Neural cell (in vitro differentiated cells): ENCODE results near the gene GSTM2. TPM values are rescaled to one million over a fixed set of nuclear protein-coding genes. Genes with fewer than 3 reads are reported as not detected.

Experiments used
- H2AFZ ChIP-seq: fragments of 200-600, 300-800 bp; sonication (generic), shearing (Covaris generic); 2 replicates; pipeline ENCODE4 v1.6.0; 2014; ENCODE audit warnings: low read depth, mild to moderate bottlenecking, antibody characterized with exemption, low read length, moderate library complexity
- H3F3A ChIP-seq: fragments of 200-600 bp; shearing (Covaris generic); 2 replicates; pipeline ENCODE4 v1.6.1; 2016; ENCODE audit warnings: mild to moderate bottlenecking, moderate library complexity, mixed read lengths, antibody characterized with exemption, low read length; ENCODE audit not compliant: insufficient read depth, poor library complexity, severe bottlenecking
- H3K27ac ChIP-seq: fragments of 200-600, 300-800 bp; sonication (generic), shearing (Covaris generic); 2 replicates; pipeline ENCODE4 v1.5.1; 2014; ENCODE audit warnings: mild to moderate bottlenecking, low read length, moderate library complexity
- H3K27me3 ChIP-seq: fragments of 300-800, 200-600 bp; sonication (generic), shearing (Covaris generic); 2 replicates; pipeline ENCODE4 v1.6.0; 2014; ENCODE audit warnings: mild to moderate bottlenecking, low read depth, low read length, moderate library complexity; ENCODE audit not compliant: insufficient read depth
- H3K36me3 ChIP-seq: fragments of 300-800, 200-600 bp; sonication (generic), shearing (Covaris generic); 2 replicates; pipeline ENCODE4 v1.5.1; 2014; ENCODE audit warnings: mild to moderate bottlenecking, antibody characterized with exemption, low read length, moderate library complexity; ENCODE audit not compliant: insufficient read depth
- H3K4me2 ChIP-seq: fragments of 300-800, 200-600 bp; sonication (generic), shearing (Covaris generic); 2 replicates; pipeline ENCODE4 v1.6.0; 2014; ENCODE audit warnings: mild to moderate bottlenecking, low read length
- H3K4me3 ChIP-seq: fragments of 300-800, 200-600 bp; sonication (generic), shearing (Covaris generic); 2 replicates; pipeline ENCODE4 v1.5.1; 2014; ENCODE audit warnings: mild to moderate bottlenecking, low read length, moderate library complexity
- H3K79me2 ChIP-seq: fragments of 200-600 bp; shearing (Covaris generic); replicated peaks from 2 replicates; pipeline ENCODE4 v1.6.0; 2014; ENCODE audit warnings: mild to moderate bottlenecking, low read length, moderate library complexity; ENCODE audit not compliant: insufficient read depth
- H3K9ac ChIP-seq: fragments of 300-800, 200-600 bp; sonication (generic), shearing (Covaris generic); 2 replicates; pipeline ENCODE4 v1.6.1; 2016; ENCODE audit warnings: mild to moderate bottlenecking, low read length, mixed read lengths
- H3K9me2 ChIP-seq: fragments of 200-600 bp; shearing (Covaris generic); 2 replicates; pipeline ENCODE4 v1.6.1; 2016; ENCODE audit warnings: mild to moderate bottlenecking, low read length, mixed read lengths; ENCODE audit not compliant: insufficient read depth
- H3K9me3 ChIP-seq: fragments of 200-600, 300-800 bp; sonication (generic), shearing (Covaris generic); 2 replicates; pipeline ENCODE4 v1.6.1; 2016; ENCODE audit warnings: mild to moderate bottlenecking, mixed run types, low read length, moderate library complexity, mixed read lengths
- H4K20me1 ChIP-seq: fragments of 200-600 bp; shearing (Covaris generic); 2 replicates; pipeline ENCODE4 v1.6.1; 2016; ENCODE audit warnings: mild to moderate bottlenecking, mixed run types; ENCODE audit not compliant: insufficient read depth
- CTCF ChIP-seq: fragments of 450-650 bp; IDR thresholded peaks from 2 replicates; pipeline ENCODE4 v1.5.1; 2014; ENCODE audit warnings: antibody characterized with exemption, mild to moderate bottlenecking, moderate library complexity; ENCODE audit not compliant: poor library complexity, severe bottlenecking
- EP300 ChIP-seq: fragments of 450-650 bp; conservative IDR thresholded peaks from 2 replicates; pipeline ENCODE4 v1.6.1; 2014; ENCODE audit warnings: antibody characterized with exemption, mild to moderate bottlenecking, moderate library complexity; ENCODE audit not compliant: poor library complexity, severe bottlenecking
- EZH2 ChIP-seq: fragments of 200-600, 300-800 bp; shearing (Covaris generic), sonication (generic); IDR thresholded peaks from 2 replicates; pipeline ENCODE4 v1.6.1; 2014; ENCODE audit warnings: antibody characterized with exemption, low read length, borderline replicate concordance, mild to moderate bottlenecking; ENCODE audit not compliant: insufficient read depth, poor library complexity, severe bottlenecking
- MXI1 ChIP-seq: fragments of 450-650 bp; conservative IDR thresholded peaks from 2 replicates; pipeline ENCODE4 v1.6.1; 2014; ENCODE audit warnings: antibody characterized with exemption, mild to moderate bottlenecking; ENCODE audit not compliant: poor library complexity, severe bottlenecking
- POLR2AphosphoS5 ChIP-seq: IDR thresholded peaks from 2 replicates; pipeline ENCODE4 v1.6.1; 2012
- RAD21 ChIP-seq: fragments of 450-650 bp; conservative IDR thresholded peaks from 2 replicates; pipeline ENCODE4 v1.6.1; 2014; ENCODE audit warnings: antibody characterized with exemption, mild to moderate bottlenecking, moderate library complexity
- REST ChIP-seq: IDR thresholded peaks from 2 replicates; pipeline ENCODE4 v1.6.1; 2012; ENCODE audit warnings: borderline replicate concordance
- SMC3 ChIP-seq: fragments of 450-650 bp; conservative IDR thresholded peaks from 2 replicates; pipeline ENCODE4 v1.6.1; 2014; ENCODE audit warnings: antibody characterized with exemption, mild to moderate bottlenecking, moderate library complexity; ENCODE audit not compliant: poor library complexity
- TAF1 ChIP-seq: IDR thresholded peaks from 2 replicates; pipeline ENCODE4 v1.6.1; 2012; ENCODE audit warnings: low read depth
- polyA plus RNA-seq: library from polyadenylated mRNA; depleted of rRNA; stranded (reverse); fragments of >200 nt; gene quantifications from 2 replicates; pipeline ENCODE4 v1.2.3, GENCODE V29; 2014

The GSTM2 gene
- polyA plus RNA-seq, 1 donor from 2014 or later: 6.8 TPM

- no peaks in the 10 kb centered on the region for H3K36me3 ChIP-seq
- H3K79me2 ChIP-seq: no peaks in the 10 kb centered on the region
- no peaks in the 10 kb centered on the region for H3K9me2 ChIP-seq
- H2AFZ ChIP-seq: no peak overlapping the region
- H3K27ac ChIP-seq: no peak overlapping the region
- TF ChIP-seq TAF1 (no peak), REST (no peak)
- no peaks in the 10 kb centered on the region for H3F3A ChIP-seq
- H3K4me2 ChIP-seq: no peak overlapping the region
- no peaks in the 10 kb centered on the region for H3K27me3 ChIP-seq
- no peak overlapping the region for H3K4me3 ChIP-seq
- H3K9me3 ChIP-seq: no peaks in the 10 kb centered on the region
- H4K20me1 ChIP-seq: no peaks in the 10 kb centered on the region
- no peak overlapping the region for H3K9ac ChIP-seq
Measured at GRCh38 chr1:109717729-109718128, 49.9 kb downstream of the GSTM2 start.

GRCh38 chr1:109718495-109718894 is 50.6 kb downstream of the GSTM2 start:
- Histone ChIP-seq H3K27me3 (no peaks in the 10 kb centered on the region), H4K20me1 (no peaks in the 10 kb centered on the region), H3K27ac (no peak overlapping the region), H3K4me2 (no peak overlapping the region), H3K79me2 (no peaks in the 10 kb centered on the region), H2AFZ (no peak overlapping the region), H3K9ac (no peak overlapping the region), H3K9me2 (no peaks in the 10 kb centered on the region), H3K36me3 (no peaks in the 10 kb centered on the region), H3K9me3 (no peaks in the 10 kb centered on the region), H3K4me3 (no peak overlapping the region), H3F3A (no peaks in the 10 kb centered on the region)
- TF ChIP-seq CTCF: no peak
- no peak for TF ChIP-seq EP300
- no peak for TF ChIP-seq TAF1
- TF ChIP-seq MXI1: no peak
- TF ChIP-seq SMC3: no peak
- TF ChIP-seq POLR2AphosphoS5: no peak
- TF ChIP-seq RAD21: no peak
- no peak for TF ChIP-seq REST
- TF ChIP-seq EZH2: no peak
